ENCODE measurements around the gene MYLK4. TPM values are rescaled to one million over a fixed set of nuclear protein-coding genes. Genes with fewer than 3 reads are reported as not detected.

Gene MYLK4
- total RNA-seq, 2 experiments from 2014 or later: 0.13 to 0.26 TPM

GRCh38 chr6:2731281-2731909 lies 19.3 kb downstream of the MYLK4 start:
- Mint-ChIP-seq H3K36me3 (ENCODE audit: low read depth) (no peaks in the 10 kb centered on the region), H3K9me3 (ENCODE audit: insufficient read depth) (no peaks in the 10 kb centered on the region), H3K27me3 (ENCODE audit: low read depth) (no peaks in the 10 kb centered on the region), H3K4me3 (no peak overlapping the region), H3K4me1 (ENCODE audit: low read depth) (peaks cover 12% of the 10 kb centered on the region), H3K27ac (no peak overlapping the region)
- CTCF ChIA-PET: interaction anchor here (7.5 kb wide), 1 partner anchor 18 kb away, joined by 154 read pairs; the partner anchor contains the start of gene MYLK4
- DNase-seq (no peak), ATAC-seq (no peak)
- POLR2A ChIA-PET: no interaction called here

GRCh38 chr6:2730353-2731107 lies 20.2 kb downstream of the MYLK4 start:
- ChIA-PET CTCF (interaction anchor here (2.0 kb wide), 1 partner anchor 20 kb away, joined by 5 read pairs; the partner anchor contains the start of gene MYLK4), POLR2A (no interaction called here)
- ATAC-seq: no peak
- Mint-ChIP-seq H3K36me3 (ENCODE audit: low read depth) (no peaks in the 10 kb centered on the region), H3K4me1 (ENCODE audit: low read depth) (peaks cover 12% of the 10 kb centered on the region), H3K27me3 (ENCODE audit: low read depth) (no peaks in the 10 kb centered on the region), H3K9me3 (ENCODE audit: insufficient read depth) (no peaks in the 10 kb centered on the region), H3K4me3 (no peak overlapping the region), H3K27ac (no peak overlapping the region)
- no peak for DNase-seq

GRCh38 chr6:2729921-2730320 lies 20.8 kb downstream of the MYLK4 start:
- ChIA-PET POLR2A (no interaction called here), CTCF (interaction anchor here (2.0 kb wide), 1 partner anchor 21 kb away, joined by 5 read pairs; the partner anchor contains the start of gene MYLK4)
- ATAC-seq (no peak), DNase-seq (no peak)
- H3K4me1 Mint-ChIP-seq (ENCODE audit: low read depth): peaks cover 12% of the 10 kb centered on the region
- H3K4me3 Mint-ChIP-seq: no peak overlapping the region
- no peaks in the 10 kb centered on the region for H3K9me3 Mint-ChIP-seq (ENCODE audit: insufficient read depth)
- no peaks in the 10 kb centered on the region for H3K36me3 Mint-ChIP-seq (ENCODE audit: low read depth)
- no peak overlapping the region for H3K27ac Mint-ChIP-seq
- H3K27me3 Mint-ChIP-seq (ENCODE audit: low read depth): no peaks in the 10 kb centered on the region

GRCh38 chr6:2725999-2726567 lies 24.6 kb downstream of the MYLK4 start:
- POLR2A ChIA-PET: no interaction called here

GRCh38 chr6:2725364-2725988 lies 25.2 kb downstream of the MYLK4 start:
- Mint-ChIP-seq H3K27ac (no peak overlapping the region), H3K9me3 (ENCODE audit: insufficient read depth) (peaks cover 7% of the 10 kb centered on the region), H3K36me3 (ENCODE audit: low read depth) (no peaks in the 10 kb centered on the region), H3K4me3 (no peak overlapping the region), H3K27me3 (ENCODE audit: low read depth) (peaks cover 2% of the 10 kb centered on the region), H3K4me1 (ENCODE audit: low read depth) (no peaks in the 10 kb centered on the region)
- no peak for ATAC-seq
- no peak for DNase-seq
- ChIA-PET POLR2A (interaction anchor here (0.5 kb wide), 1 partner anchor 33 kb away, joined by 4 read pairs; no protein-coding TSS in a partner anchor), CTCF (interaction anchor here (3.4 kb wide), 1 partner anchor 12 kb away, joined by 13 read pairs; no protein-coding TSS in a partner anchor)

More at GRCh38 chr6:2725999-2726567, 24.6 kb downstream of the MYLK4 start:
- Mint-ChIP-seq H3K36me3 (ENCODE audit: low read depth) (no peaks in the 10 kb centered on the region), H3K27ac (no peak overlapping the region), H3K9me3 (ENCODE audit: insufficient read depth) (peaks cover 7% of the 10 kb centered on the region), H3K27me3 (ENCODE audit: low read depth) (peaks cover 2% of the 10 kb centered on the region), H3K4me3 (no peak overlapping the region), H3K4me1 (ENCODE audit: low read depth) (no peaks in the 10 kb centered on the region)
- DNase-seq: no peak
- ATAC-seq: no peak
- CTCF ChIA-PET: interaction anchor here (1.1 to 3.4 kb wide), 2 partner anchors 12 to 24 kb away, joined by 3 to 13 read pairs; no protein-coding TSS in a partner anchor

GRCh38 chr6:2721219-2721618 lies 29.5 kb downstream of the MYLK4 start:
- POLR2A ChIA-PET: no interaction called here
- Mint-ChIP-seq H3K27me3 (ENCODE audit: low read depth) (peaks cover 2% of the 10 kb centered on the region), H3K4me3 (no peak overlapping the region), H3K27ac (no peak overlapping the region), H3K9me3 (ENCODE audit: insufficient read depth) (peaks cover 7% of the 10 kb centered on the region), H3K4me1 (ENCODE audit: low read depth) (no peaks in the 10 kb centered on the region), H3K36me3 (ENCODE audit: low read depth) (no peaks in the 10 kb centered on the region)
- CTCF ChIA-PET: no interaction called here
- ATAC-seq (no peak), DNase-seq (no peak)

GRCh38 chr6:2719093-2719455 lies 31.6 kb downstream of the MYLK4 start:
- no peaks in the 10 kb centered on the region for H3K4me1 Mint-ChIP-seq (ENCODE audit: low read depth)
- ATAC-seq: no peak
- H3K36me3 Mint-ChIP-seq (ENCODE audit: low read depth): no peaks in the 10 kb centered on the region
- POLR2A ChIA-PET: no interaction called here
- CTCF ChIA-PET: interaction anchor here (1.3 kb wide), 1 partner anchor 19 kb away, joined by 5 read pairs; no protein-coding TSS in a partner anchor
- H3K27ac Mint-ChIP-seq: no peak overlapping the region
- H3K4me3 Mint-ChIP-seq: no peak overlapping the region
- H3K9me3 Mint-ChIP-seq (ENCODE audit: insufficient read depth): peaks cover 7% of the 10 kb centered on the region
- peaks cover 2% of the 10 kb centered on the region for H3K27me3 Mint-ChIP-seq (ENCODE audit: low read depth)
- DNase-seq: no peak

- CTCF ChIA-PET: interaction anchor here (1.3 kb wide), 1 partner anchor 20 kb away, joined by 5 read pairs; no protein-coding TSS in a partner anchor
- Mint-ChIP-seq H3K4me1 (ENCODE audit: low read depth) (no peaks in the 10 kb centered on the region), H3K4me3 (no peak overlapping the region), H3K27ac (no peak overlapping the region), H3K27me3 (ENCODE audit: low read depth) (peaks cover 2% of the 10 kb centered on the region), H3K36me3 (ENCODE audit: low read depth) (no peaks in the 10 kb centered on the region), H3K9me3 (ENCODE audit: insufficient read depth) (peaks cover 7% of the 10 kb centered on the region)
- DNase-seq (no peak), ATAC-seq (no peak)
- POLR2A ChIA-PET: no interaction called here
Measured at GRCh38 chr6:2718334-2719092, 32.2 kb downstream of the MYLK4 start.

- DNase-seq (no peak), ATAC-seq (no peak)
- no peak overlapping the region for H3K27ac Mint-ChIP-seq
- H3K27me3 Mint-ChIP-seq (ENCODE audit: low read depth): peaks cover 4% of the 10 kb centered on the region
- H3K36me3 Mint-ChIP-seq (ENCODE audit: low read depth): no peaks in the 10 kb centered on the region
- H3K4me1 Mint-ChIP-seq (ENCODE audit: low read depth): no peaks in the 10 kb centered on the region
- ChIA-PET POLR2A (no interaction called here), CTCF (interaction anchor here (0.6 to 1.4 kb wide), 2 partner anchors 10 to 82 kb away, joined by 3 read pairs; no protein-coding TSS in a partner anchor)
- H3K4me3 Mint-ChIP-seq: no peak overlapping the region
- H3K9me3 Mint-ChIP-seq (ENCODE audit: insufficient read depth): peaks cover 5% of the 10 kb centered on the region
Measured at GRCh38 chr6:2716936-2717700, 33.6 kb downstream of the MYLK4 start.

GRCh38 chr6:2715737-2716136 lies 35.0 kb downstream of the MYLK4 start:
- Mint-ChIP-seq H3K9me3 (ENCODE audit: insufficient read depth) (no peaks in the 10 kb centered on the region), H3K36me3 (ENCODE audit: low read depth) (peaks cover 2% of the 10 kb centered on the region), H3K4me3 (no peak overlapping the region), H3K27me3 (ENCODE audit: low read depth) (peaks cover 2% of the 10 kb centered on the region), H3K4me1 (ENCODE audit: low read depth) (no peaks in the 10 kb centered on the region), H3K27ac (no peak overlapping the region)
- CTCF ChIA-PET: interaction anchor here (1.4 kb wide), 1 partner anchor 81 kb away, joined by 3 read pairs; no protein-coding TSS in a partner anchor
- ATAC-seq: no peak
- POLR2A ChIA-PET: no interaction called here
- DNase-seq: no peak
